Endodermal cell (in vitro differentiated cells): ENCODE results near the gene GDF15. TPM values are rescaled to one million over a fixed set of nuclear protein-coding genes. Genes with fewer than 3 reads are reported as not detected.

Source experiments
- DNase-seq: peaks from one replicate; pipeline ENCODE4 v3.0.0-alpha.2; 2017
- H3K27ac ChIP-seq: 2 replicates; pipeline ENCODE4 v1.5.1; 2013; ENCODE audit warnings: mild to moderate bottlenecking, low read depth, low read length, moderate library complexity
- H3K27me3 ChIP-seq: 2 replicates; pipeline ENCODE4 v1.6.1; 2013; ENCODE audit warnings: mild to moderate bottlenecking, low read length, moderate library complexity; ENCODE audit not compliant: insufficient read depth, control insufficient read depth, poor library complexity, severe bottlenecking
- H3K36me3 ChIP-seq: 2 replicates; pipeline ENCODE4 v1.7.0; 2013; ENCODE audit warnings: mild to moderate bottlenecking, low read length, moderate library complexity; ENCODE audit not compliant: control insufficient read depth, insufficient read depth
- H3K4me1 ChIP-seq: one replicate; pipeline ENCODE4 v1.7.0; 2013; ENCODE audit warnings: low read length; ENCODE audit not compliant: control insufficient read depth, insufficient read depth
- H3K4me3 ChIP-seq: 2 replicates; pipeline ENCODE4 v1.5.1; 2013; ENCODE audit warnings: mild to moderate bottlenecking, low read length, moderate library complexity
- H3K9ac ChIP-seq: 2 replicates; pipeline ENCODE4 v1.6.1; 2013; ENCODE audit warnings: mild to moderate bottlenecking, low read length, moderate library complexity; ENCODE audit not compliant: poor library complexity, severe bottlenecking; ENCODE audit errors: extremely low read depth
- H3K9me3 ChIP-seq: 2 replicates; pipeline ENCODE4 v1.6.1; 2013; ENCODE audit warnings: mild to moderate bottlenecking, low read length, moderate library complexity; ENCODE audit not compliant: control insufficient read depth
- H3K27ac Mint-ChIP-seq: 2 replicates; pipeline ENCODE4 v1.8.0; 2020; ENCODE audit warnings: mixed read lengths
- H3K27me3 Mint-ChIP-seq: 2 replicates; pipeline ENCODE4 v1.8.0; 2021; ENCODE audit warnings: mild to moderate bottlenecking, mixed read lengths; ENCODE audit not compliant: insufficient read depth
- H3K36me3 Mint-ChIP-seq: 2 replicates; pipeline ENCODE4 v1.8.0; 2020; ENCODE audit warnings: low read depth, mixed read lengths
- H3K4me1 Mint-ChIP-seq: 2 replicates; pipeline ENCODE4 v1.8.0; 2020; ENCODE audit warnings: mixed read lengths
- H3K4me3 Mint-ChIP-seq: 2 replicates; pipeline ENCODE4 v1.8.0; 2020; ENCODE audit warnings: mild to moderate bottlenecking, moderate library complexity, mixed read lengths
- H3K9me3 Mint-ChIP-seq: 2 replicates; pipeline ENCODE4 v1.8.0; 2020; ENCODE audit warnings: mild to moderate bottlenecking, mixed read lengths
- WGBS, 2 experiments: methylation state at CpG; one replicate each; pipeline versions ENCODE4 v1.1.5 to v1.1.7; 2013; ENCODE audit warnings: missing lambda C conversion rate in 2 of 2, mixed read lengths in 1 of 2; ENCODE audit not compliant: insufficient coverage in 1 of 2, insufficient read length in 1 of 2; 5-methylcytosine and 5-hydroxymethylcytosine counted together
- total RNA-seq, 2 donors: library from RNA; stranded (reverse); fragmentation: NEBNext Ultra II Directional in 1 of 2; extraction: Animal tissue kit (Norgen Biotek cat#: 25700) in 1 of 2; gene quantifications; 2 replicates in 1 of 2; 3 replicates in 1 of 2; pipeline ENCODE4 v1.2.1, GENCODE V29; 2021
- TF ChIP-seq, protein P1 (sequence below): fragments of 200-600 bp; sonication (generic); conservative IDR thresholded peaks from 2 replicates; pipeline ENCODE4 v1.5.0; 2021; ENCODE audit warnings: antibody characterized with exemption, mild to moderate bottlenecking

Gene GDF15
- total RNA-seq, 2 donors from 2014 or later: 0.90 to 2.2 TPM

GRCh38 chr19:18414504-18415177 lies 28.7 kb downstream of the GDF15 start:
- Histone ChIP-seq H3K4me3 (no peak overlapping the region), H3K4me1 (no peaks in the 10 kb centered on the region), H3K36me3 (no peaks in the 10 kb centered on the region), H3K9me3 (no peaks in the 10 kb centered on the region), H3K27ac (no peak overlapping the region), H3K27me3 (peaks cover 10% of the 10 kb centered on the region), H3K9ac (no peak overlapping the region)
- TF ChIP-seq, protein P1, sequence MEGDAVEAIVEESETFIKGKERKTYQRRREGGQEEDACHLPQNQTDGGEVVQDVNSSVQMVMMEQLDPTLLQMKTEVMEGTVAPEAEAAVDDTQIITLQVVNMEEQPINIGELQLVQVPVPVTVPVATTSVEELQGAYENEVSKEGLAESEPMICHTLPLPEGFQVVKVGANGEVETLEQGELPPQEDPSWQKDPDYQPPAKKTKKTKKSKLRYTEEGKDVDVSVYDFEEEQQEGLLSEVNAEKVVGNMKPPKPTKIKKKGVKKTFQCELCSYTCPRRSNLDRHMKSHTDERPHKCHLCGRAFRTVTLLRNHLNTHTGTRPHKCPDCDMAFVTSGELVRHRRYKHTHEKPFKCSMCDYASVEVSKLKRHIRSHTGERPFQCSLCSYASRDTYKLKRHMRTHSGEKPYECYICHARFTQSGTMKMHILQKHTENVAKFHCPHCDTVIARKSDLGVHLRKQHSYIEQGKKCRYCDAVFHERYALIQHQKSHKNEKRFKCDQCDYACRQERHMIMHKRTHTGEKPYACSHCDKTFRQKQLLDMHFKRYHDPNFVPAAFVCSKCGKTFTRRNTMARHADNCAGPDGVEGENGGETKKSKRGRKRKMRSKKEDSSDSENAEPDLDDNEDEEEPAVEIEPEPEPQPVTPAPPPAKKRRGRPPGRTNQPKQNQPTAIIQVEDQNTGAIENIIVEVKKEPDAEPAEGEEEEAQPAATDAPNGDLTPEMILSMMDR: no peak
- H3K27ac Mint-ChIP-seq: no peak overlapping the region
- no peaks in the 10 kb centered on the region for H3K36me3 Mint-ChIP-seq
- peaks cover 4% of the 10 kb centered on the region for H3K4me1 Mint-ChIP-seq
- no peaks in the 10 kb centered on the region for H3K9me3 Mint-ChIP-seq
- H3K27me3 Mint-ChIP-seq: peaks cover 55% of the 10 kb centered on the region
- no peak for DNase-seq
- 77 to 78% methylated on average over 6 to 10 of the region's 11 CpGs for WGBS, 2 experiments
- H3K4me3 Mint-ChIP-seq: no peak overlapping the region

DNA sequence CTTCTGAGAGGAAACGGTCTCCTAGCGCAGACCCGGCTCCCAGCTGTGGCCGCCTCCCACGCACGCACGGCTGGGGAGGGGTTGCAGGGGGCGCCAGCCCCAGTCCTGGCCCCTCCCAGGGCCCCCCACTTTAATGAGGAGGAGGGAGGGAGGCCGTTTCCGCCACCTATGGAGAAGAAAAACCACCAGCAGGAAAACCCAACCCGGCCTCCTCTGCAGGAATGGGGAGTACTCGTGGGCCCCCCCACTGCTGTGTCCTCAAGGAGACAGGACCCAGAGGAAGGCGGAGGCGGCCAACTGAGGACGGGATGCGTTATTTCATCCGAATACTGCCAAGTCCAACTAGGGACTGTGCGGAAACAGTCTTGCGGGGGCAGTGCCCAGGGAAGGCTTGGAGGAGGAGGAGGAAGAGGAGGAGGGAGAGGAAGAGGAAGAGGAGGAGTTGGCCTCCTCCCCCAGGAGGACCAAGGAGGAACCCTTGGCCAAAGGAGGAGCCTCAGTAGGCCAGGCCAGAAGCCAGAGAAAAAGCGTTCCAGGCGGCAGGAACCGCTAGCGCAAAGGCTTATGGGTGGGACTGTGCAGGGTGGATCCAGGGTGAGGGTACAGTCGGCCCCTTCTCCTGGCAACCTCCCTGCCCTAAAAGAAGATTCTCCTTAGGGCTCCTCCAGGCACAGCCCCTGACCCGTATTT lies 29.4 kb downstream of the GDF15 start:
- Histone ChIP-seq H3K27ac (no peak overlapping the region), H3K36me3 (no peaks in the 10 kb centered on the region), H3K4me1 (no peaks in the 10 kb centered on the region), H3K4me3 (no peak overlapping the region), H3K9ac (no peak overlapping the region), H3K27me3 (peaks cover 10% of the 10 kb centered on the region), H3K9me3 (no peaks in the 10 kb centered on the region)
- Mint-ChIP-seq H3K27ac (no peak overlapping the region), H3K9me3 (no peaks in the 10 kb centered on the region), H3K27me3 (peaks cover 61% of the 10 kb centered on the region), H3K36me3 (no peaks in the 10 kb centered on the region), H3K4me1 (peaks cover 6% of the 10 kb centered on the region), H3K4me3 (no peak overlapping the region)
- 83 to 84% methylated on average over 23 to 25 of the region's 25 CpGs for WGBS, 2 experiments
- DNase-seq: no peak
- TF ChIP-seq, protein P1: no peak

DNA sequence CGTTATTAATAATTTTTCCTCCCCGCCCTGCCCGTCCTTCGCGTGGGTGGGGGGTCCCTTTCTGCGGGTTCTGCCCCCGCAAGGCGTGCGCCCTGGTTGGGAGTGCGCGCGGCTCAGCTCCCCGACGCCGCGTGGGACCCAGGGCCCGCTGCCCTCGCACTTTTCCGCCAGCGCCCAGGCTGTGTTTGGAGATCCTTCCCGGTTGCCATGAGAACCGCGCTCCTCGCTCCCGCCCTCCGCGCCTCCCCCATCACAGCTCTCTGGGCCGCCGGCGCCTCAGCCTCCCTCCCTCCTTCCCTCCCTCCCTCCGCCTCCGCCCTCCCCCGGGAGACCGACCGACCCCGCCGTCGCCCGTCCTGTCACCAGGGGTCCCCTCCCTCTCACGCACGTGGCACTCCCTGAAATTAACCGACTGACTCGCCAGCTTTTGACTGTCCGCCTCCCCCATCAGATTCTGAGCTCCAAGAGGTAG lies 30.9 kb downstream of the GDF15 start:
- no peaks in the 10 kb centered on the region for H3K9me3 ChIP-seq
- no peaks in the 10 kb centered on the region for H3K9me3 Mint-ChIP-seq
- H3K27ac ChIP-seq: peak overlapping the region; percentile 98
- H3K4me1 Mint-ChIP-seq: peaks cover 6% of the 10 kb centered on the region
- H3K36me3 ChIP-seq: no peaks in the 10 kb centered on the region
- H3K27ac Mint-ChIP-seq: peak overlapping the region; percentile 93
- TF ChIP-seq, protein P1: no peak
- H3K4me3 ChIP-seq: peak overlapping the region; percentile 82
- DNase-seq: peak; percentile 94
- 0 to 1% methylated on average over 7 to 44 of the region's 44 CpGs for WGBS, 2 experiments
- H3K4me3 Mint-ChIP-seq: peak overlapping the region; percentile 61
- peak overlapping the region; percentile 90 for H3K9ac ChIP-seq
- H3K4me1 ChIP-seq: no peaks in the 10 kb centered on the region
- H3K27me3 Mint-ChIP-seq: peaks cover 65% of the 10 kb centered on the region
- H3K27me3 ChIP-seq: peaks cover 10% of the 10 kb centered on the region
- H3K36me3 Mint-ChIP-seq: no peaks in the 10 kb centered on the region
